Coronary artery (tissue), 2 donors: ENCODE data around the gene CDK6.
A peak's percentile ranks its signal among the peaks of the same experiment; 100 is the strongest.

ENCODE experiments used
- DNase-seq: peaks from one replicate; pipeline ENCODE4 v3.0.0-alpha.2; 2017; ENCODE audit warnings: low spot score
- H3K27ac ChIP-seq, 2 donors: fragments of 200-600 bp; sonication (generic); one replicate each; pipeline ENCODE4 v1.5.1; 2016 to 2019
- H3K4me3 ChIP-seq: fragments of 200-600 bp; sonication (generic); 2 replicates; pipeline ENCODE4 v1.5.1; 2016; ENCODE audit warnings: mild to moderate bottlenecking, moderate library complexity
- TF ChIP-seq, protein P1 (sequence below): fragments of 200-600 bp; sonication (generic); IDR thresholded peaks from one replicate; pipeline ENCODE4 v1.5.1; 2019; ENCODE audit warnings: antibody characterized with exemption

Gene CDK6

GRCh38 chr7:92793656-92794205 is 42.6 kb downstream of the CDK6 start:
- Histone ChIP-seq H3K4me3 (no peak overlapping the region), H3K27ac (no peak overlapping the region)
- TF ChIP-seq, protein P1, sequence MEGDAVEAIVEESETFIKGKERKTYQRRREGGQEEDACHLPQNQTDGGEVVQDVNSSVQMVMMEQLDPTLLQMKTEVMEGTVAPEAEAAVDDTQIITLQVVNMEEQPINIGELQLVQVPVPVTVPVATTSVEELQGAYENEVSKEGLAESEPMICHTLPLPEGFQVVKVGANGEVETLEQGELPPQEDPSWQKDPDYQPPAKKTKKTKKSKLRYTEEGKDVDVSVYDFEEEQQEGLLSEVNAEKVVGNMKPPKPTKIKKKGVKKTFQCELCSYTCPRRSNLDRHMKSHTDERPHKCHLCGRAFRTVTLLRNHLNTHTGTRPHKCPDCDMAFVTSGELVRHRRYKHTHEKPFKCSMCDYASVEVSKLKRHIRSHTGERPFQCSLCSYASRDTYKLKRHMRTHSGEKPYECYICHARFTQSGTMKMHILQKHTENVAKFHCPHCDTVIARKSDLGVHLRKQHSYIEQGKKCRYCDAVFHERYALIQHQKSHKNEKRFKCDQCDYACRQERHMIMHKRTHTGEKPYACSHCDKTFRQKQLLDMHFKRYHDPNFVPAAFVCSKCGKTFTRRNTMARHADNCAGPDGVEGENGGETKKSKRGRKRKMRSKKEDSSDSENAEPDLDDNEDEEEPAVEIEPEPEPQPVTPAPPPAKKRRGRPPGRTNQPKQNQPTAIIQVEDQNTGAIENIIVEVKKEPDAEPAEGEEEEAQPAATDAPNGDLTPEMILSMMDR = no peak
- no peak for DNase-seq

- DNase-seq = no peak
- Histone ChIP-seq H3K27ac (peak overlapping the region; percentile 10 to 50), H3K4me3 (no peak overlapping the region)
- TF ChIP-seq, protein P1 = no peak
Observed at GRCh38 chr7:92790992-92791391, 45.4 kb downstream of the CDK6 start.

DNA sequence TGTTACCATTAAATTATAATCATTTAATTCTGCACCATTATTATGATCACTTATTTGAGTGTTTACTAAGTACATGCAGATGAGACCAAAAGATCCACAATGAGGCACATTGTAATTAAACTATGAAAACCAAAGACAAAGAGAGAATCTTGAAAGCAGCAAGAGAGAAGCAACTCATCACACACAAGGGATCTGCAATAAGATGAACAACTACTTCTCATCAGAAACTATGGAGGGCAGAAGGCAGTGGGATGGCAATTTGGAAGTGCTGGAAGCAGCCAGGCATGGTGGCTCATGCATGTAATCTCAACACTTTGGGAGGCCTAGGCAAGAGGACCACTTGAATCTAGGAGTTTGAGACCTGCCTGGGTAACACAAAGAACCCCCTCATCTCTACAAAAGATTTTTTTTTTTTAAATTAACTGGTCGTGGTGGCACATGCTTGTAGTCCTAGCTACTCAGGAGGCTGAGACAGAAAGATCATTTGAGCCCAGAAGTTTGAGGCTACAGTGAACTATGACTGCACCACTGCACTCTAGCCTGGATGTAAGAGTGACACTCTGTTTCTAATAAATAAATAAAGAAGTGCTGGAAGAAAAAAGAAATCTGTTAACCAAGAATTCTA is 47.7 kb downstream of the CDK6 start:
- TF ChIP-seq, protein P1 = no peak
- DNase-seq = no peak
- H3K4me3 ChIP-seq = no peak overlapping the region
- no peak overlapping the region for H3K27ac ChIP-seq

GRCh38 chr7:92785923-92786322 is 50.5 kb downstream of the CDK6 start:
- Histone ChIP-seq H3K27ac (peak overlapping the region; percentile 13 to 68), H3K4me3 (no peak overlapping the region)
- DNase-seq = no peak
- TF ChIP-seq, protein P1 = no peak

DNA sequence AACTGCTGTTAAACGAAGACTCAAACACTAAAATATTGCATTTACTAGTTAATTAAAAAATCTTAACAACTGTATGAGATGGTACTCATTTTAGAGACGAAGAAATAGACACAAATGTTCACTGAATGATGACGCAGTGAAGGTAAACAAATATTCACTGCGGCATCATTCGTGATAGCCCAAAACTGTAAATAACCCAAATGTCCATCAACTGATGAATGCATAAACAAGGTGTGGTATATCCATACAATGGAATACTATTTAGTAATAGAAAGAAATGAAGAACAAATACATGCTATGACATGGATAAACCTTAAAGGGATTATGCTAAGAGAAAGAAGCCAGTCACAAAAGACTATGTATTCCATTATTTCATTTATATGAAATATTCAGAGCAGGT is 51.4 kb downstream of the CDK6 start:
- Histone ChIP-seq H3K4me3 (no peak overlapping the region), H3K27ac (peak overlapping the region in 1 of 2 donors; percentile 68)
- TF ChIP-seq, protein P1 = no peak
- no peak for DNase-seq

DNA sequence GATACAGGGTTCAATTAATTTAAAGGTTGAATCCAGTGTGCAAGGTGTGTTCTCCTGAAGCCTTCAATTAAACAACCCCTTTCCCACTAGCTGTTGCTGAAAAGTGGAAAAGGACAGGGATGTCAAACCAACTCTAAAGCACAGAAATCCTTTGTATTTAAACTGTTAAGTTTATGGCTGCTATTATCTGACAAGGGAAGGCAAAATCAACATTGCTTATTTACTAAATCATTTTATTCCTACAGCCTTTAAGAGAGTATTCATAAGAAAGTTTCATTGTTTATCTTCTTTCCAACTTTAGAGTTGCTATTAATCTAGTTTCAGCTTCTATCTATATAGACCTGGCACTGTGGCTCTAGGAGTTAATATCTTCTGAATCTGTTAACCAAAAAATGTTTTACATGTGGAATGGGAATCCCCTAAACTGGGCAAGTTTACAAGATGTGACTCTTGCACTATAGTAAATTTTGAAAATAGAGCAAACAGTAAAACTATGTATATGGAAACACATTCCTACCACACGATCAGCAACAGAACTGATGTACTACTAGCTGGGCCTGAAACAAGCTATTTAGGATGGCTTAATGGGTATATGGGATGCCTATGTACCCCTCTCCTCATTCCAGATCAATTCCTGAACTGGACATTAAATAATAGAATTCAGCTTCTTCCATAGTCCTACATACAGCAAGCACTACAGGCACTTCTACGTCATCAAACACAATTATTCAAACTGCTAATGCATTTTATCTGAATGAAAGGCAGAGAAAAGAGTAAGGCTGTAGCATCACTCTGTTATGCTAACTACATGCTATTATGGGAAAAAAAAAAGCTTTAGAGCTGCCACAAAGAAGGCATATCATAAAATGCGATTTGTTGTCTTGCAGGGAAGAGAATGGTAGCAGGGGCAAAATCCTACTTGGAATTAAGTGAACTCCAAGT is 52.8 kb downstream of the CDK6 start:
- no peak for DNase-seq
- Histone ChIP-seq H3K27ac (no peak overlapping the region), H3K4me3 (no peak overlapping the region)
- TF ChIP-seq, protein P1 = no peak
